ENCODE measurements around the gene WDR45B. TPM values are rescaled to one million over a fixed set of nuclear protein-coding genes. Genes with fewer than 3 reads are reported as not detected.

The WDR45B gene
- total RNA-seq, 2 donors from 2014 or later = 50.0 to 55.7 TPM

GRCh38 chr17:82629748-82630147, 18.5 kb downstream of the WDR45B start:
- no peaks in the 10 kb centered on the region for H3K9me3 ChIP-seq
- no peak overlapping the region for H3K4me3 ChIP-seq
- no peaks in the 10 kb centered on the region for H3K4me1 ChIP-seq (ENCODE audit: control insufficient read depth in 1 of 2, low read depth in 2 of 2)
- no peak for DNase-seq (ENCODE audit: low spot score)
- no peak overlapping the region for H3K27ac ChIP-seq
- no peaks in the 10 kb centered on the region for H3K27me3 ChIP-seq (replicated peaks; ENCODE audit: insufficient read depth)
- no peak for TF ChIP-seq CTCF (IDR thresholded peaks at IDR 0.05)
- H3K36me3 ChIP-seq = peaks cover 47% of the 10 kb centered on the region
- ATAC-seq (ENCODE audit: insufficient number of reproducible peaks, low FRiP score, low read depth) = no peak

- Histone ChIP-seq H3K4me1 (ENCODE audit: control insufficient read depth in 1 of 2, low read depth in 2 of 2) (no peaks in the 10 kb centered on the region), H3K9me3 (no peaks in the 10 kb centered on the region), H3K27me3 (replicated peaks; ENCODE audit: insufficient read depth) (no peaks in the 10 kb centered on the region), H3K4me3 (no peak overlapping the region), H3K36me3 (peaks cover 37% of the 10 kb centered on the region), H3K27ac (no peak overlapping the region)
- ATAC-seq (ENCODE audit: insufficient number of reproducible peaks, low FRiP score, low read depth) (no peak), DNase-seq (ENCODE audit: low spot score) (no peak)
- no peak for TF ChIP-seq CTCF (IDR thresholded peaks at IDR 0.05)
These were observed 20.8 kb downstream of the WDR45B start for GRCh38 chr17:82627405-82627804.

- no peaks in the 10 kb centered on the region for H3K27me3 ChIP-seq (replicated peaks; ENCODE audit: insufficient read depth)
- DNase-seq (ENCODE audit: low spot score) = no peak
- H3K9me3 ChIP-seq = no peaks in the 10 kb centered on the region
- peaks cover 54% of the 10 kb centered on the region for H3K36me3 ChIP-seq
- no peak for ATAC-seq (ENCODE audit: insufficient number of reproducible peaks, low FRiP score, low read depth)
- TF ChIP-seq CTCF (IDR thresholded peaks at IDR 0.05) = no peak
- H3K4me1 ChIP-seq (ENCODE audit: control insufficient read depth in 1 of 2, low read depth in 2 of 2) = no peaks in the 10 kb centered on the region
- H3K27ac ChIP-seq = no peak overlapping the region
- H3K4me3 ChIP-seq = no peak overlapping the region
These were observed 24.5 kb downstream of the WDR45B start for GRCh38 chr17:82623707-82624106.

GRCh38 chr17:82619641-82620040, 28.6 kb downstream of the WDR45B start:
- no peak for TF ChIP-seq CTCF (IDR thresholded peaks at IDR 0.05)
- no peak overlapping the region for H3K27ac ChIP-seq
- H3K4me3 ChIP-seq = no peak overlapping the region
- ATAC-seq (ENCODE audit: insufficient number of reproducible peaks, low FRiP score, low read depth) (no peak), DNase-seq (ENCODE audit: low spot score) (no peak)
- peaks cover 58% of the 10 kb centered on the region for H3K36me3 ChIP-seq
- H3K27me3 ChIP-seq (replicated peaks; ENCODE audit: insufficient read depth) = no peaks in the 10 kb centered on the region
- H3K4me1 ChIP-seq (ENCODE audit: control insufficient read depth in 1 of 2, low read depth in 2 of 2) = no peaks in the 10 kb centered on the region
- no peaks in the 10 kb centered on the region for H3K9me3 ChIP-seq

GRCh38 chr17:82619211-82619610, 29.0 kb downstream of the WDR45B start:
- no peak for TF ChIP-seq CTCF (IDR thresholded peaks at IDR 0.05)
- ATAC-seq (ENCODE audit: insufficient number of reproducible peaks, low FRiP score, low read depth) (no peak), DNase-seq (ENCODE audit: low spot score) (no peak)
- H3K36me3 ChIP-seq = peaks cover 57% of the 10 kb centered on the region
- H3K27me3 ChIP-seq (replicated peaks; ENCODE audit: insufficient read depth) = no peaks in the 10 kb centered on the region
- H3K9me3 ChIP-seq = no peaks in the 10 kb centered on the region
- no peak overlapping the region for H3K4me3 ChIP-seq
- H3K27ac ChIP-seq = no peak overlapping the region
- H3K4me1 ChIP-seq (ENCODE audit: control insufficient read depth in 1 of 2, low read depth in 2 of 2) = no peaks in the 10 kb centered on the region
